ENCODE data around the gene ZNF502. TPM values are rescaled to one million over a fixed set of nuclear protein-coding genes. Genes with fewer than 3 reads are reported as not detected.
A peak's percentile ranks its signal among the peaks of the same experiment; 100 is the strongest.

The ZNF502 gene
- total RNA-seq, 1 experiment from 2014 or later = 0.62 TPM

GRCh38 chr3:44729384-44729910 is 17.0 kb downstream of the ZNF502 start, which contains the start of gene ZNF501:
TSS of gene ZNF501 (plus strand) at chr3:44729635. CDS start at chr3:44734422, 4,787 bp downstream.
- no peak for DNase-seq
- Histone ChIP-seq H3K27me3 (ENCODE audit: control insufficient read depth, insufficient read depth, low read length) (no peaks in the 10 kb centered on the region), H3K4me3 (ENCODE audit: insufficient read depth, low read depth, low read length) (peak within 1 kb of the TSS; percentile 52; the same call in 1 of the 2 replicates), H3K36me3 (replicated peaks; ENCODE audit: control insufficient read depth, insufficient read depth, low read length) (no peaks in the 10 kb centered on the region; the same call in 1 of the 2 replicates)

GRCh38 chr3:44734646-44735168 is 22.2 kb downstream of the ZNF502 start:
- no peaks in the 10 kb centered on the region; the same call in 1 of the 2 replicates for H3K36me3 ChIP-seq (replicated peaks; ENCODE audit: control insufficient read depth, insufficient read depth, low read length)
- DNase-seq = no peak
- no peak overlapping the region for H3K4me3 ChIP-seq (ENCODE audit: insufficient read depth, low read depth, low read length)
- no peaks in the 10 kb centered on the region for H3K27me3 ChIP-seq (ENCODE audit: control insufficient read depth, insufficient read depth, low read length)

GRCh38 chr3:44761101-44761423 is 48.6 kb downstream of the ZNF502 start:
- H3K27me3 ChIP-seq (ENCODE audit: control insufficient read depth, insufficient read depth, low read length) = no peaks in the 10 kb centered on the region
- peak; percentile 26 for DNase-seq
- peak overlapping the region; percentile 87 for H3K4me3 ChIP-seq (ENCODE audit: insufficient read depth, low read depth, low read length)
- 0 out of 2 replicates have a peak, but pooled peaks cover 1% of the 10 kb centered on the region for H3K36me3 ChIP-seq (replicated peaks; ENCODE audit: control insufficient read depth, insufficient read depth, low read length)

- Histone ChIP-seq H3K36me3 (replicated peaks; ENCODE audit: control insufficient read depth, insufficient read depth, low read length) (peaks cover 3% of the 10 kb centered on the region), H3K27me3 (ENCODE audit: control insufficient read depth, insufficient read depth, low read length) (no peaks in the 10 kb centered on the region), H3K4me3 (ENCODE audit: insufficient read depth, low read depth, low read length) (peak within 1 kb of the TSS; percentile 87)
- peak; percentile 89 for DNase-seq
These were observed 49.1 kb downstream of the ZNF502 start, which contains the start of the genes KIAA1143 and KIF15 for GRCh38 chr3:44761424-44762169. TSS of gene KIAA1143 (minus strand) at chr3:44761619. CDS start at chr3:44761602, 17 bp downstream. TSS of gene KIF15 (plus strand) at chr3:44761794. CDS start at chr3:44761866, 72 bp downstream.

GRCh38 chr3:44762170-44762677 is 49.8 kb downstream of the ZNF502 start:
- DNase-seq = no peak
- H3K27me3 ChIP-seq (ENCODE audit: control insufficient read depth, insufficient read depth, low read length) = no peaks in the 10 kb centered on the region
- peaks cover 3% of the 10 kb centered on the region for H3K36me3 ChIP-seq (replicated peaks; ENCODE audit: control insufficient read depth, insufficient read depth, low read length)
- peak overlapping the region; percentile 87 for H3K4me3 ChIP-seq (ENCODE audit: insufficient read depth, low read depth, low read length)

GRCh38 chr3:44762690-44763089 is 50.2 kb downstream of the ZNF502 start:
- DNase-seq = no peak
- Histone ChIP-seq H3K4me3 (ENCODE audit: insufficient read depth, low read depth, low read length) (peak overlapping the region; percentile 87), H3K27me3 (ENCODE audit: control insufficient read depth, insufficient read depth, low read length) (no peaks in the 10 kb centered on the region)

GRCh38 chr3:44764248-44764647 is 51.8 kb downstream of the ZNF502 start:
- Histone ChIP-seq H3K27me3 (ENCODE audit: control insufficient read depth, insufficient read depth, low read length) (no peaks in the 10 kb centered on the region), H3K4me3 (ENCODE audit: insufficient read depth, low read depth, low read length) (no peak overlapping the region), H3K36me3 (replicated peaks; ENCODE audit: control insufficient read depth, insufficient read depth, low read length) (peaks cover 4% of the 10 kb centered on the region)
- no peak for DNase-seq

More at GRCh38 chr3:44762690-44763089, 50.2 kb downstream of the ZNF502 start:
- H3K36me3 ChIP-seq (replicated peaks; ENCODE audit: control insufficient read depth, insufficient read depth, low read length) = peaks cover 3% of the 10 kb centered on the region

- peaks cover 3% of the 10 kb centered on the region; the same call in 1 of the 2 replicates for H3K36me3 ChIP-seq (replicated peaks; ENCODE audit: control insufficient read depth, insufficient read depth, low read length)
- no peak for DNase-seq
- no peak overlapping the region for H3K4me3 ChIP-seq (ENCODE audit: insufficient read depth, low read depth, low read length)
These were observed 59.1 kb downstream of the ZNF502 start for GRCh38 chr3:44771424-44772098.

GRCh38 chr3:44772099-44772442 is 59.6 kb downstream of the ZNF502 start:
- H3K27me3 ChIP-seq (ENCODE audit: control insufficient read depth, insufficient read depth, low read length) = no peaks in the 10 kb centered on the region
- no peak overlapping the region for H3K4me3 ChIP-seq (ENCODE audit: insufficient read depth, low read depth, low read length)
- H3K36me3 ChIP-seq (replicated peaks; ENCODE audit: control insufficient read depth, insufficient read depth, low read length) = peaks cover 3% of the 10 kb centered on the region; the same call in 1 of the 2 replicates
- DNase-seq = no peak

More at GRCh38 chr3:44771424-44772098, 59.1 kb downstream of the ZNF502 start:
- H3K27me3 ChIP-seq (ENCODE audit: control insufficient read depth, insufficient read depth, low read length) = no peaks in the 10 kb centered on the region

Other genes with a start within 250 kb of the ZNF502 start
- gene ZNF445, start 235.0 kb upstream of the ZNF502 start, total RNA-seq (2014; rRNA removed; shearing (Covaris generic)) = 7.1 and 9.9 TPM in 2 replicates
- 6.5 and 13.0 TPM in 2 replicates for gene ZKSCAN7, start 157.5 kb upstream of the ZNF502 start, total RNA-seq (2014; rRNA removed; shearing (Covaris generic))
- 2.6 and 4.2 TPM in 2 replicates for gene ZNF660, start 127.7 kb upstream of the ZNF502 start, total RNA-seq (2014; rRNA removed; shearing (Covaris generic))
- 10.3 and 10.5 TPM in 2 replicates for gene ZNF197, start 87.6 kb upstream of the ZNF502 start, total RNA-seq (2014; rRNA removed; shearing (Covaris generic))
- 13.7 and 15.5 TPM in 2 replicates for gene ZNF35, start 63.9 kb upstream of the ZNF502 start, total RNA-seq (2014; rRNA removed; shearing (Covaris generic))
- gene ZNF501, start 17.0 kb downstream of the ZNF502 start, total RNA-seq (2014; rRNA removed; shearing (Covaris generic)) = 0.04 and 0.17 TPM in 2 replicates
- gene KIAA1143, start 49.0 kb downstream of the ZNF502 start, total RNA-seq (2014; rRNA removed; shearing (Covaris generic)) = 30.8 and 37.8 TPM in 2 replicates
- gene KIF15, start 49.1 kb downstream of the ZNF502 start, total RNA-seq (2014; rRNA removed; shearing (Covaris generic)) = 19.3 and 38.8 TPM in 2 replicates
- 16.0 and 20.4 TPM in 2 replicates for gene TMEM42, start 149.3 kb downstream of the ZNF502 start, total RNA-seq (2014; rRNA removed; shearing (Covaris generic))
- 0.11 TPM in 1 of 2 replicates, not detected in the other for gene TGM4, start 161.9 kb downstream of the ZNF502 start, total RNA-seq (2014; rRNA removed; shearing (Covaris generic))

All from H7 (cell line).